ENCODE data around the gene MYH16. TPM values are rescaled to one million over a fixed set of nuclear protein-coding genes. Genes with fewer than 3 reads are reported as not detected.
A peak's percentile ranks its signal among the peaks of the same experiment; 100 is the strongest.

Gene MYH16
- total and polyA plus RNA-seq, 9 of the 15 experiments (the other 6 are each of a cell fraction or from before 2014, with no cell fraction given): 0.09 TPM; not detected in 8

- no peak for TF ChIP-seq CHD7 (IDR thresholded peaks at IDR 0.05; ENCODE audit: low read depth, low read length)
- TF ChIP-seq ATF2 (CRISPR knock-in tag; IDR thresholded peaks at IDR 0.05): no peak
- TF ChIP-seq EP400 (IDR thresholded peaks at IDR 0.05): peak; percentile 84; the same call in 1 of the 2 replicates
- no peak for TF ChIP-seq MXD1 (CRISPR knock-in tag; IDR thresholded peaks at IDR 0.05; ENCODE audit: borderline replicate concordance, poor library complexity, severe bottlenecking)
- TF ChIP-seq CCNT2 (IDR thresholded peaks at IDR 0.05; ENCODE audit: borderline replicate concordance, extremely low read depth, insufficient read length, low read depth, low read length): peak; percentile 87
- no peak; a peak in 1 of 4 replicates for TF ChIP-seq ETV6 (IDR thresholded peaks at IDR 0.05; ENCODE audit: borderline replicate concordance in 1 of 2, low read depth in 2 of 2, low read length in 1 of 2)
- TF ChIP-seq ETV6 (CRISPR knock-in tag; IDR thresholded peaks at IDR 0.05; ENCODE audit: borderline replicate concordance): no peak
- peak; percentile 91 for TF ChIP-seq PHF20 (IDR thresholded peaks at IDR 0.05; ENCODE audit: partially characterized antibody)
- no peak for TF ChIP-seq PHB2 (IDR thresholded peaks at IDR 0.05; ENCODE audit: low read depth)
- TF ChIP-seq GMEB1 (CRISPR knock-in tag; IDR thresholded peaks at IDR 0.05): peak; percentile 51
- no peak for TF ChIP-seq CBX5 (IDR thresholded peaks at IDR 0.05; ENCODE audit: borderline replicate concordance, low read depth)
These were observed 53.2 kb downstream of the MYH16 start, which contains the start of gene ARPC1A (continued) for GRCh38 chr7:99325592-99326407.

Data from K562 (cell line).